Measurements from ENCODE around the gene GATA1. TPM values are rescaled to one million over a fixed set of nuclear protein-coding genes. Genes with fewer than 3 reads are reported as not detected.

Gene GATA1
- total and polyA plus RNA-seq, 2 experiments from 2014 or later: not detected

DNA sequence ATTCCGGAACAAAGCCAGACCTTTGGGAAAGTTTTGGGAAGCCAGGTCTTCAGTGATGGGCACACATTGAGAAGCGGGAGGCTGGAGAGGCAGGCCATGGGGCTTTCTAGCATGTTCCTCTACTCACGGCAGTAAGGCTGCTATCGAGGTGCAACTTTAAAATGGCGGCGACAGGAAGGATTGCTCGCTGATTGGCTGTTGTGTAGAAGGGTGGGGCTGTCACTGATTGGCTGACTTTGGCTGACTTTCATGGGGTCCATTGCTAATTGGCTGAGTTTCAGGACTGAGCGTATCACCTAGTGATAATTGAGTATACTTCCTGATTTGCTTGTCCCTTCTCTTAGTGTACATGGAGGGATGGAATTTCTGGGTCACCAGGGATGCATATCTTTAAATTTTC is 44.6 kb upstream of the GATA1 start:
- no peak overlapping the region for H2AFZ ChIP-seq
- no peak overlapping the region for H3K4me3 ChIP-seq
- H3K9ac ChIP-seq: no peak overlapping the region
- DNase-seq: no peak
- H3K4me2 ChIP-seq (ENCODE audit: unreplicated experiment): no peak overlapping the region
- H4K20me1 ChIP-seq (ENCODE audit: insufficient read depth): no peaks in the 10 kb centered on the region
- no peaks in the 10 kb centered on the region for H3K27me3 ChIP-seq (replicated peaks; ENCODE audit: insufficient read depth)
- TF ChIP-seq EZH2phosphoT487 (IDR thresholded peaks at IDR 0.05; ENCODE audit: insufficient read depth, low read depth): no peak
- TF ChIP-seq EZH2 (IDR thresholded peaks at IDR 0.05; ENCODE audit: insufficient read depth, poor library complexity, severe bottlenecking): no peak
- 82% methylated on average over 7 to 8 of the region's 8 CpGs for WGBS, 2 experiments (ENCODE audit: low coverage in 1 of 2, low lambda C conversion rate in 2 of 2, missing lambda C conversion rate in 2 of 2)
- no peaks in the 10 kb centered on the region for H3K9me2 ChIP-seq (ENCODE audit: insufficient read depth)
- H3K27ac ChIP-seq: no peak overlapping the region
- H3K79me2 ChIP-seq (ENCODE audit: insufficient read depth): no peaks in the 10 kb centered on the region
- H3K9me3 ChIP-seq (ENCODE audit: low read depth): no peaks in the 10 kb centered on the region
- H3F3A ChIP-seq (ENCODE audit: insufficient read depth): no peaks in the 10 kb centered on the region
- H3K36me3 ChIP-seq (ENCODE audit: low read depth): no peaks in the 10 kb centered on the region
- H3K4me1 ChIP-seq (ENCODE audit: insufficient read depth): peaks cover 4% of the 10 kb centered on the region; the same call in 1 of the 2 replicates
- in situ Hi-C loops (cut with MboI): no loop called here

GRCh38 chrX:48745222-48745621 is 41.2 kb upstream of the GATA1 start:
- no peaks in the 10 kb centered on the region for H3K79me2 ChIP-seq (ENCODE audit: insufficient read depth)
- no peak overlapping the region for H3K4me2 ChIP-seq (ENCODE audit: unreplicated experiment)
- TF ChIP-seq EZH2phosphoT487 (IDR thresholded peaks at IDR 0.05; ENCODE audit: insufficient read depth, low read depth) (no peak), EZH2 (IDR thresholded peaks at IDR 0.05; ENCODE audit: insufficient read depth, poor library complexity, severe bottlenecking) (no peak)
- H3K36me3 ChIP-seq (ENCODE audit: low read depth): no peaks in the 10 kb centered on the region
- no peaks in the 10 kb centered on the region for H3K4me1 ChIP-seq (ENCODE audit: insufficient read depth)
- H2AFZ ChIP-seq: no peak overlapping the region
- H3K4me3 ChIP-seq: no peak overlapping the region
- no peak overlapping the region for H3K27ac ChIP-seq
- DNase-seq: no peak
- H3K9me2 ChIP-seq (ENCODE audit: insufficient read depth): no peaks in the 10 kb centered on the region
- H3K27me3 ChIP-seq (replicated peaks; ENCODE audit: insufficient read depth): no peaks in the 10 kb centered on the region
- H3K9ac ChIP-seq: no peak overlapping the region
- H4K20me1 ChIP-seq (ENCODE audit: insufficient read depth): no peaks in the 10 kb centered on the region
- no peaks in the 10 kb centered on the region for H3K9me3 ChIP-seq (ENCODE audit: low read depth)
- H3F3A ChIP-seq (ENCODE audit: insufficient read depth): no peaks in the 10 kb centered on the region
- in situ Hi-C loops (cut with MboI): no loop called here
- WGBS, 2 experiments (ENCODE audit: low coverage in 1 of 2, low lambda C conversion rate in 2 of 2, missing lambda C conversion rate in 2 of 2): 20 to 48% methylated on average over 2 to 4 of the region's 4 CpGs

- Histone ChIP-seq H3K4me2 (ENCODE audit: unreplicated experiment) (no peak overlapping the region), H3K4me1 (ENCODE audit: insufficient read depth) (no peaks in the 10 kb centered on the region), H3K9ac (no peak overlapping the region), H3F3A (ENCODE audit: insufficient read depth) (no peaks in the 10 kb centered on the region), H4K20me1 (ENCODE audit: insufficient read depth) (no peaks in the 10 kb centered on the region), H3K9me2 (ENCODE audit: insufficient read depth) (no peaks in the 10 kb centered on the region), H3K9me3 (ENCODE audit: low read depth) (no peaks in the 10 kb centered on the region), H3K4me3 (no peak overlapping the region), H3K27me3 (replicated peaks; ENCODE audit: insufficient read depth) (no peaks in the 10 kb centered on the region), H2AFZ (no peak overlapping the region), H3K79me2 (ENCODE audit: insufficient read depth) (no peaks in the 10 kb centered on the region), H3K27ac (no peak overlapping the region), H3K36me3 (ENCODE audit: low read depth) (no peaks in the 10 kb centered on the region)
- DNase-seq: no peak
- WGBS, 2 experiments (ENCODE audit: low coverage in 1 of 2, low lambda C conversion rate in 2 of 2, missing lambda C conversion rate in 2 of 2): 27 to 35% methylated on average over 8 of the region's 8 CpGs
- in situ Hi-C loops (cut with MboI): no loop called here
- TF ChIP-seq EZH2phosphoT487 (IDR thresholded peaks at IDR 0.05; ENCODE audit: insufficient read depth, low read depth): no peak
- no peak for TF ChIP-seq EZH2 (IDR thresholded peaks at IDR 0.05; ENCODE audit: insufficient read depth, poor library complexity, severe bottlenecking)
Observed at GRCh38 chrX:48747415-48748016, 38.9 kb upstream of the GATA1 start.

- H3K4me2 ChIP-seq (ENCODE audit: unreplicated experiment): no peak overlapping the region
- no peak overlapping the region for H3K27ac ChIP-seq
- H3F3A ChIP-seq (ENCODE audit: insufficient read depth): no peaks in the 10 kb centered on the region
- TF ChIP-seq EZH2phosphoT487 (IDR thresholded peaks at IDR 0.05; ENCODE audit: insufficient read depth, low read depth) (no peak), EZH2 (IDR thresholded peaks at IDR 0.05; ENCODE audit: insufficient read depth, poor library complexity, severe bottlenecking) (no peak)
- no peak overlapping the region for H2AFZ ChIP-seq
- no peaks in the 10 kb centered on the region for H3K79me2 ChIP-seq (ENCODE audit: insufficient read depth)
- no peak overlapping the region for H3K9ac ChIP-seq
- no peak overlapping the region for H3K4me3 ChIP-seq
- no peaks in the 10 kb centered on the region for H3K9me3 ChIP-seq (ENCODE audit: low read depth)
- H3K36me3 ChIP-seq (ENCODE audit: low read depth): no peaks in the 10 kb centered on the region
- no peaks in the 10 kb centered on the region for H3K27me3 ChIP-seq (replicated peaks; ENCODE audit: insufficient read depth)
- no peaks in the 10 kb centered on the region for H3K9me2 ChIP-seq (ENCODE audit: insufficient read depth)
- WGBS, 2 experiments (ENCODE audit: low coverage in 1 of 2, low lambda C conversion rate in 2 of 2, missing lambda C conversion rate in 2 of 2): 54 to 70% methylated on average over 5 of the region's 5 CpGs
- no peaks in the 10 kb centered on the region for H4K20me1 ChIP-seq (ENCODE audit: insufficient read depth)
- no peak for DNase-seq
- H3K4me1 ChIP-seq (ENCODE audit: insufficient read depth): no peaks in the 10 kb centered on the region
- in situ Hi-C loops (cut with MboI): no loop called here
Observed at GRCh38 chrX:48749182-48749581, 37.2 kb upstream of the GATA1 start.

DNA sequence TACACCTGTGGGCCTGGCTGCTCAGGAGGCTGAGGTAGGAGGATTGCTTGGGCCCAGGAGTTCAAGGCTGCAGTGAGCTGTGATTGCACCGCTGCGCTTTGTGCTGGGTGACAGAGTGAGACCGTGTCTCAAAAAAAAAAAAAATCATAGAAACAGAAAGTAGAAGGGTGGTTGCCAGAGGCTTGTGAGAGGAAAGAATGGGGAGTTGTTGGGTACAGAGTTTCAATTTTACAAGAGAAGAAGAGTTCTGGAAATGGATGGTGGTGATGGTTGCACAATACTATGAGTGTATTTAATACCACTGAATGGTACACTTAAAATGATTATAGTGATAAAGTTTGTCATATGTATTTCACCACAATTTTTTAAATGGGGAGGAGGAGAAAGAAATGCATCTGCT is 35.0 kb upstream of the GATA1 start:
- Histone ChIP-seq H3K9me3 (ENCODE audit: low read depth) (no peaks in the 10 kb centered on the region), H3K9me2 (ENCODE audit: insufficient read depth) (no peaks in the 10 kb centered on the region), H3K27ac (no peak overlapping the region), H2AFZ (no peak overlapping the region), H3K9ac (no peak overlapping the region), H3F3A (ENCODE audit: insufficient read depth) (no peaks in the 10 kb centered on the region), H3K4me1 (ENCODE audit: insufficient read depth) (no peaks in the 10 kb centered on the region), H3K36me3 (ENCODE audit: low read depth) (no peaks in the 10 kb centered on the region), H4K20me1 (ENCODE audit: insufficient read depth) (no peaks in the 10 kb centered on the region), H3K4me3 (no peak overlapping the region), H3K27me3 (replicated peaks; ENCODE audit: insufficient read depth) (no peaks in the 10 kb centered on the region), H3K79me2 (ENCODE audit: insufficient read depth) (no peaks in the 10 kb centered on the region), H3K4me2 (ENCODE audit: unreplicated experiment) (no peak overlapping the region)
- WGBS, 2 experiments (ENCODE audit: low coverage in 1 of 2, low lambda C conversion rate in 2 of 2, missing lambda C conversion rate in 2 of 2): 72 to 81% methylated on average over 3 of the region's 3 CpGs
- in situ Hi-C loops (cut with MboI): no loop called here
- DNase-seq: no peak
- no peak for TF ChIP-seq EZH2 (IDR thresholded peaks at IDR 0.05; ENCODE audit: insufficient read depth, poor library complexity, severe bottlenecking)
- TF ChIP-seq EZH2phosphoT487 (IDR thresholded peaks at IDR 0.05; ENCODE audit: insufficient read depth, low read depth): no peak
